ENCODE results near the gene PCDH18. TPM values are rescaled to one million over a fixed set of nuclear protein-coding genes. Genes with fewer than 3 reads are reported as not detected.

The PCDH18 gene
- total and polyA plus RNA-seq, 2 of the 4 experiments (the other 2 are of a cell fraction) = 41.3 to 119 TPM

DNA sequence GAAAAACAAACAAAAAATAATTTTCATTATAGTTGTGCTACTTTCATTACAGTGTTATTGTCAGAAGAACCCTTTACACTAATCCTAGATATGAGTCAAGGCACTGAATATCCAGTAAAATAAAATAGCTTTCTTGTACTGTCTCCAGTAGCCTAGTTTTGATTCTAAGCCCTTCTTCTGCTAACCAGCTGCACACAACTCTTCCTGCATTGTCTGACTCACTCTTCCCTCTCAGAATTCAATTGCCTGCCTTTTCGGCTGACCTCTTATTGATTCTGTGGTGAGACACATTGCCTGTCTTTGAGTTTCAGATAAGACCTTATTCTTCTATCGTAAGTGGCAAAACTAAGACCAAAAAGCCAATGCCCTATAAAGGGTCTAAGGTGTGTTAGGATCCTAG lies 26.7 kb upstream of the PCDH18 start:
- Histone ChIP-seq H3K4me2 (ENCODE audit: low read depth, low read length) (no peak overlapping the region), H3K9me3 (ENCODE audit: control insufficient read depth, insufficient read depth, low read length) (no peaks in the 10 kb centered on the region), H2BK120ac (ENCODE audit: low read depth, low read length) (peak overlapping the region; percentile 57), H4K20me1 (ENCODE audit: insufficient read depth, low read length) (no peaks in the 10 kb centered on the region), H2AFZ (replicated peaks; ENCODE audit: low read length, poor library complexity) (no peak overlapping the region), H3K18ac (ENCODE audit: low read depth, low read length) (no peak overlapping the region), H2BK20ac (ENCODE audit: low read depth, low read length) (peak overlapping the region; percentile 57), H2BK15ac (ENCODE audit: low read depth, low read length) (peak overlapping the region; percentile 62; the same call in 1 of the 3 replicates), H3K27ac (ENCODE audit: insufficient read depth, low read length) (no peak overlapping the region), H4K8ac (ENCODE audit: low read depth in 2 of 2, low read length in 2 of 2) (no peak overlapping the region), H3K9ac (ENCODE audit: low read depth, low read length) (no peak overlapping the region), H2BK5ac (ENCODE audit: low read depth, low read length, poor library complexity, severe bottlenecking) (peak overlapping the region; percentile 32), H4K5ac (ENCODE audit: low read depth, low read length) (no peak overlapping the region), H3K4me3 (ENCODE audit: insufficient read depth, low read depth, low read length) (no peak overlapping the region), H3K36me3 (ENCODE audit: control insufficient read depth, insufficient read depth, low read length) (no peaks in the 10 kb centered on the region), H3K4ac (ENCODE audit: low read depth, low read length) (peak overlapping the region; percentile 19; the same call in 1 of the 2 replicates), H3K14ac (replicated peaks; ENCODE audit: low read depth, low read length) (0 out of 2 replicates have a peak overlapping the region, but pooled peaks have one; percentile 20), H2AK5ac (ENCODE audit: low read depth, low read length) (no peak overlapping the region; the same call in 1 of the 2 replicates), H3K9me1 (ENCODE audit: insufficient read depth, low read length) (no peaks in the 10 kb centered on the region), H3K79me1 (ENCODE audit: low read depth in 1 of 2, low read length in 2 of 2) (no peaks in the 10 kb centered on the region), H3K23ac (ENCODE audit: low read depth, low read length) (no peak overlapping the region), H3K4me1 (ENCODE audit: control insufficient read depth, insufficient read depth, low read length) (peaks cover 2% of the 10 kb centered on the region; the same call in 1 of the 2 replicates), H2AK9ac (replicated peaks; ENCODE audit: low read depth, low read length, poor library complexity) (no peak overlapping the region), H3K56ac (ENCODE audit: extremely low read depth, insufficient read depth, low read length) (no peak overlapping the region), H4K91ac (ENCODE audit: insufficient read depth, low read depth, low read length) (no peak overlapping the region), H3K27me3 (ENCODE audit: control insufficient read depth, insufficient read depth, low read length) (no peaks in the 10 kb centered on the region)
- ATAC-seq (ENCODE audit: low read depth) = peak; percentile 82
- CTCF ChIA-PET = no interaction called here
- POLR2A ChIA-PET (ENCODE audit: unreplicated experiment) = no interaction called here
- intact Hi-C loops (cut with micrococcal nuclease) = no loop called here
- WGBS, 2 experiments (ENCODE audit: extremely low coverage in 2 of 2, insufficient read length in 1 of 2) = no CpG with 5 or more reads among the region's 2 CpGs
- in situ Hi-C loops (cut with MboI; ENCODE audit: low sequenced_read_pairs) = no loop called here
- dilution Hi-C loops (cut with HindIII; ENCODE audit: low sequenced_read_pairs, unreplicated experiment) = no loop called here
- peak; percentile 80 for DNase-seq
- no TSS peak for BruUV-seq (replicated peaks)
- TF ChIP-seq RCOR1 (IDR thresholded peaks at IDR 0.05; ENCODE audit: insufficient replicate concordance, low read length) (no peak), CHD1 (IDR thresholded peaks at IDR 0.05; ENCODE audit: low read depth, low read length) (no peak), MAZ (IDR thresholded peaks at IDR 0.05; ENCODE audit: borderline replicate concordance, low read depth, low read length) (no peak), BHLHE40 (IDR thresholded peaks at IDR 0.05; ENCODE audit: low read depth, low read length) (no peak), MAFK (IDR thresholded peaks at IDR 0.05; ENCODE audit: low read depth, low read length) (no peak), MXI1 (IDR thresholded peaks at IDR 0.05; ENCODE audit: borderline replicate concordance, low read depth, low read length) (no peak), POLR2A (IDR thresholded peaks at IDR 0.05; ENCODE audit: low read depth, low read length) (no peak), RAD21 (IDR thresholded peaks at IDR 0.05; ENCODE audit: low read length) (no peak), RFX5 (IDR thresholded peaks at IDR 0.05; ENCODE audit: low read depth, low read length) (no peak), FOS (IDR thresholded peaks at IDR 0.05; ENCODE audit: low read depth, low read length) (no peak), NFE2L2 (IDR thresholded peaks at IDR 0.05; ENCODE audit: low read depth, low read length) (no peak)
- TF ChIP-seq, protein P1, sequence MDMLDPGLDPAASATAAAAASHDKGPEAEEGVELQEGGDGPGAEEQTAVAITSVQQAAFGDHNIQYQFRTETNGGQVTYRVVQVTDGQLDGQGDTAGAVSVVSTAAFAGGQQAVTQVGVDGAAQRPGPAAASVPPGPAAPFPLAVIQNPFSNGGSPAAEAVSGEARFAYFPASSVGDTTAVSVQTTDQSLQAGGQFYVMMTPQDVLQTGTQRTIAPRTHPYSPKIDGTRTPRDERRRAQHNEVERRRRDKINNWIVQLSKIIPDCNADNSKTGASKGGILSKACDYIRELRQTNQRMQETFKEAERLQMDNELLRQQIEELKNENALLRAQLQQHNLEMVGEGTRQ (IDR thresholded peaks at IDR 0.05; ENCODE audit: low read depth, low read length) = no peak
- TF ChIP-seq, protein P2, sequence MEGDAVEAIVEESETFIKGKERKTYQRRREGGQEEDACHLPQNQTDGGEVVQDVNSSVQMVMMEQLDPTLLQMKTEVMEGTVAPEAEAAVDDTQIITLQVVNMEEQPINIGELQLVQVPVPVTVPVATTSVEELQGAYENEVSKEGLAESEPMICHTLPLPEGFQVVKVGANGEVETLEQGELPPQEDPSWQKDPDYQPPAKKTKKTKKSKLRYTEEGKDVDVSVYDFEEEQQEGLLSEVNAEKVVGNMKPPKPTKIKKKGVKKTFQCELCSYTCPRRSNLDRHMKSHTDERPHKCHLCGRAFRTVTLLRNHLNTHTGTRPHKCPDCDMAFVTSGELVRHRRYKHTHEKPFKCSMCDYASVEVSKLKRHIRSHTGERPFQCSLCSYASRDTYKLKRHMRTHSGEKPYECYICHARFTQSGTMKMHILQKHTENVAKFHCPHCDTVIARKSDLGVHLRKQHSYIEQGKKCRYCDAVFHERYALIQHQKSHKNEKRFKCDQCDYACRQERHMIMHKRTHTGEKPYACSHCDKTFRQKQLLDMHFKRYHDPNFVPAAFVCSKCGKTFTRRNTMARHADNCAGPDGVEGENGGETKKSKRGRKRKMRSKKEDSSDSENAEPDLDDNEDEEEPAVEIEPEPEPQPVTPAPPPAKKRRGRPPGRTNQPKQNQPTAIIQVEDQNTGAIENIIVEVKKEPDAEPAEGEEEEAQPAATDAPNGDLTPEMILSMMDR (conservative IDR thresholded peaks at IDR 0.05; ENCODE audit: low read depth, low read length) = no peak
